Uterus (tissue), 2 donors: ENCODE results near the gene IGFLR1.

Source experiments
- CTCF ChIP-seq, 4 experiments: fragments of 200-600 bp in 2 of 4; fragments of 450-650 bp in 2 of 4; sonication (generic) in 2 of 4; IDR thresholded peaks; one replicate each; pipeline ENCODE4 v1.5.1; 2016 to 2019; ENCODE audit warnings: antibody characterized with exemption in 4 of 4, mild to moderate bottlenecking in 2 of 4, moderate library complexity in 1 of 4
- POLR2A ChIP-seq, 2 donors: fragments of 450-650 bp; IDR thresholded peaks; one replicate each; pipeline ENCODE4 v1.6.1; 2016; ENCODE audit warnings: antibody characterized with exemption in 2 of 2, mild to moderate bottlenecking in 1 of 2, moderate library complexity in 1 of 2

- TF ChIP-seq CTCF (IDR thresholded peaks at IDR 0.05), result peak in 2 of 4 experiments; percentile 43 to 50
- TF ChIP-seq POLR2A (IDR thresholded peaks at IDR 0.05), result peak; percentile 91 to 96
These were observed 6.1 kb upstream of the IGFLR1 start, which contains the start of gene LIN37 for GRCh38 chr19:35748106-35749020.
